Mammary epithelial cell (primary cell): ENCODE data around the gene GPR39.

Source experiments
- CTCF ChIP-seq, 2 donors: IDR thresholded peaks in 1 of 2; conservative IDR thresholded peaks in 1 of 2; 2 replicates each; pipeline ENCODE4 v1.5.1; 2011 to 2012; ENCODE audit warnings: inconsistent platforms in 2 of 2, low read length in 2 of 2, mild to moderate bottlenecking in 2 of 2, control low read depth in 1 of 2, low read depth in 1 of 2; ENCODE audit not compliant: insufficient read depth in 1 of 2; ENCODE audit errors: extremely low read depth in 1 of 2
- EZH2 ChIP-seq: IDR thresholded peaks from 2 replicates; pipeline ENCODE4 v1.6.1; 2012; ENCODE audit warnings: low read length, inconsistent platforms, borderline replicate concordance

- TF ChIP-seq CTCF (conservative IDR thresholded peaks at IDR 0.05 in 1 of 2, IDR thresholded peaks at IDR 0.05 in 1 of 2; ENCODE audit: extremely low read depth in 1 of 2, insufficient read depth in 1 of 2, low read depth in 1 of 2, low read length in 2 of 2) (no peak), EZH2 (no peak)
Observed at GRCh38 chr2:132495881-132496280, 79.3 kb downstream of the GPR39 start.
